ENCODE data around the gene NTM. TPM values are rescaled to one million over a fixed set of nuclear protein-coding genes. Genes with fewer than 3 reads are reported as not detected.

Gene NTM
- total RNA-seq, 1 experiment from 2014 or later, result 0.73 TPM

DNA sequence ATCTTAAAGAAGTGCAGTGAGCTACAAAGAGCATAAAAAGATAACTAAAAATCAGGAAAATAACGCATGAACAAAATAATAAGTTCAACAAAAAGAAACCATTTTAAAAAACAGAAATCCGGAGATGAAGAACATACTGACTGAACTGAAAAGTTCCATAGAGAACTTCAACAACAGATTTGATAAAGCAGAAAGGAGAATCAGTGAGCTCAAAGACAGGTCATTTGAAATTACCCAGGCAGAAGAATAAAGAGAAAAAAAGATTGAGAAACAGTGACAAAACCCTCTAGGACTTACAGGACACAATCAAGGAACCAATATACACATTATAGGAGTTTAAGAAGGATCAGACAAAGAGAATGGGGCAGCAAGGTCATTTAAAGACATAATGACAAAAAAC, 334.3 kb downstream of the NTM start:
- Mint-ChIP-seq H3K4me1 (ENCODE audit: low read depth, unreplicated experiment) (no peaks in the 10 kb centered on the region), H3K36me3 (ENCODE audit: insufficient read depth, unreplicated experiment) (no peaks in the 10 kb centered on the region), H3K9me3 (ENCODE audit: unreplicated experiment) (peaks cover 26% of the 10 kb centered on the region), H3K27ac (ENCODE audit: unreplicated experiment) (no peak overlapping the region), H3K27me3 (ENCODE audit: insufficient read depth, unreplicated experiment) (peaks cover 2% of the 10 kb centered on the region), H3K4me3 (ENCODE audit: unreplicated experiment) (no peak overlapping the region)
- H3K36me3 ChIP-seq (ENCODE audit: control insufficient read depth, insufficient read depth, low read length), result no peaks in the 10 kb centered on the region
- no TSS peak for BruUV-seq (replicated peaks)
- no peak overlapping the region for H3K4me3 ChIP-seq (ENCODE audit: low read depth, low read length)
- no peak for DNase-seq
- no peaks in the 10 kb centered on the region for H3K4me1 ChIP-seq
- CTCF ChIA-PET, result interaction anchor here (1.4 kb wide), 1 partner anchor 10 kb away, joined by 3 read pairs; no protein-coding TSS in a partner anchor
- POLR2A ChIA-PET, result no interaction called here
- H3K27me3 ChIP-seq (replicated peaks; ENCODE audit: control insufficient read depth, insufficient read depth, low read length), result no peaks in the 10 kb centered on the region
- TF ChIP-seq CTCF (IDR thresholded peaks at IDR 0.05; ENCODE audit: insufficient read depth in 1 of 2, low read depth in 1 of 2, low read length in 1 of 2, severe bottlenecking in 1 of 2, unreplicated experiment in 1 of 2), result no peak
- intact Hi-C loops (cut with micrococcal nuclease; ENCODE audit: unreplicated experiment), result no loop called here
- H3K9me3 ChIP-seq, result 0 out of 2 replicates have a peak, but pooled peaks cover 11% of the 10 kb centered on the region

GRCh38 chr11:131710511-131710910, 340.1 kb downstream of the NTM start:
- Histone ChIP-seq H3K4me1 (no peaks in the 10 kb centered on the region), H3K4me3 (ENCODE audit: low read depth, low read length) (no peak overlapping the region), H3K27me3 (replicated peaks; ENCODE audit: control insufficient read depth, insufficient read depth, low read length) (no peaks in the 10 kb centered on the region), H3K36me3 (ENCODE audit: control insufficient read depth, insufficient read depth, low read length) (no peaks in the 10 kb centered on the region), H3K9me3 (0 out of 2 replicates have a peak, but pooled peaks cover 5% of the 10 kb centered on the region)
- Mint-ChIP-seq H3K9me3 (ENCODE audit: unreplicated experiment) (peaks cover 19% of the 10 kb centered on the region), H3K36me3 (ENCODE audit: insufficient read depth, unreplicated experiment) (no peaks in the 10 kb centered on the region), H3K4me3 (ENCODE audit: unreplicated experiment) (no peak overlapping the region), H3K27ac (ENCODE audit: unreplicated experiment) (no peak overlapping the region), H3K27me3 (ENCODE audit: insufficient read depth, unreplicated experiment) (no peaks in the 10 kb centered on the region), H3K4me1 (ENCODE audit: low read depth, unreplicated experiment) (no peaks in the 10 kb centered on the region)
- CTCF ChIA-PET, result no interaction called here
- no TSS peak for BruUV-seq (replicated peaks)
- intact Hi-C loops (cut with micrococcal nuclease; ENCODE audit: unreplicated experiment), result no loop called here
- no peak for TF ChIP-seq CTCF (IDR thresholded peaks at IDR 0.05; ENCODE audit: insufficient read depth in 1 of 2, low read depth in 1 of 2, low read length in 1 of 2, severe bottlenecking in 1 of 2, unreplicated experiment in 1 of 2)
- DNase-seq, result no peak
- POLR2A ChIA-PET, result no interaction called here

- no peak for DNase-seq
- no peak for TF ChIP-seq CTCF (IDR thresholded peaks at IDR 0.05; ENCODE audit: insufficient read depth in 1 of 2, low read depth in 1 of 2, low read length in 1 of 2, severe bottlenecking in 1 of 2, unreplicated experiment in 1 of 2)
- 0 out of 2 replicates have a peak, but pooled peaks cover 5% of the 10 kb centered on the region for H3K9me3 ChIP-seq
- intact Hi-C loops (cut with micrococcal nuclease; ENCODE audit: unreplicated experiment), result no loop called here
- POLR2A ChIA-PET, result no interaction called here
- H3K27me3 ChIP-seq (replicated peaks; ENCODE audit: control insufficient read depth, insufficient read depth, low read length), result no peaks in the 10 kb centered on the region
- Mint-ChIP-seq H3K36me3 (ENCODE audit: insufficient read depth, unreplicated experiment) (no peaks in the 10 kb centered on the region), H3K27ac (ENCODE audit: unreplicated experiment) (no peak overlapping the region), H3K4me1 (ENCODE audit: low read depth, unreplicated experiment) (no peaks in the 10 kb centered on the region), H3K27me3 (ENCODE audit: insufficient read depth, unreplicated experiment) (no peaks in the 10 kb centered on the region), H3K4me3 (ENCODE audit: unreplicated experiment) (no peak overlapping the region), H3K9me3 (ENCODE audit: unreplicated experiment) (peaks cover 16% of the 10 kb centered on the region)
- CTCF ChIA-PET, result no interaction called here
- no peaks in the 10 kb centered on the region for H3K36me3 ChIP-seq (ENCODE audit: control insufficient read depth, insufficient read depth, low read length)
- no TSS peak for BruUV-seq (replicated peaks)
- H3K4me1 ChIP-seq, result no peaks in the 10 kb centered on the region
- H3K4me3 ChIP-seq (ENCODE audit: low read depth, low read length), result no peak overlapping the region
Measured at GRCh38 chr11:131712897-131713296, 342.5 kb downstream of the NTM start.

Data from Caco-2 (cell line).